GM19023 (cell line): ENCODE measurements around the gene ALDH1A3.
"Not testable (repeated sequence)": the region's sequence is repeated elsewhere in the genome, so short reads cannot be mapped to it uniquely, and the experiment has no call there.

Source experiments
- ATAC-seq: cut with Tn5 transposase; IDR thresholded peaks from one replicate; pipeline ENCODE4 v1.9.1; 2021; ENCODE audit warnings: mild to moderate bottlenecking, moderate library complexity; ENCODE audit not compliant: unreplicated experiment

Gene ALDH1A3

DNA sequence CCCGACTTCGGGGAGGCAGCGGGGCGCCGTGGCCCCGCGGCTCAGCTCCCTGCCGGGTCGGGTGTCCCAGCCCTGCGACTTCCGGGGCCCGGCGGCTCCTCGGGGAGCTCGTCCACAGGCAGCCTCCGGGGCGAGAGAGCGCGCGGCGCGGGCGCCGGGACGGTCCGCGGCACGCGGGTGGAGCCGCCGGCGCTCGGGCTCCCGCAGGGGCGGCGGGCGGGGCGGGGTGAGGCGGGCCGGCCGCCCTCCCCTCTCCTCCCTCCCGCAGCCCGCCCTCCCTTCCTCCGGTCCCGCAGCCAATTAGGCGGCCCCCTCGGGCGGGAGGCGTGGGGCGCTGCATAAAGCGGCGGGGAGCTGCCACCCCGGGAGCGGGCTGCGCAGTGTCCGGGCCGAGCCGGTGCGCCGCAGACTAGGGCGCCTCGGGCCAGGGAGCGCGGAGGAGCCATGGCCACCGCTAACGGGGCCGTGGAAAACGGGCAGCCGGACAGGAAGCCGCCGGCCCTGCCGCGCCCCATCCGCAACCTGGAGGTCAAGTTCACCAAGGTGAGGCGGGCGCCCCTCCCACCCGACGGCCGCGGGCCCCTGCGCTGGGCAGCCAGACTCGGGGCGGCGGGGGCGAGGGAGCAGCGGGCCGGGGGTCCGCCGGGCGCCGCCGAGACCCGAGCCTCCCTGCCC, at the start of gene ALDH1A3:
Gene ALDH1A3, plus strand, starts transcription at position 368 of the 675 bp plus-strand sequence. Its CDS starts 77 bp downstream, at position 445.
- ATAC-seq = no peak

- ATAC-seq = no peak
Measured at GRCh38 chr15:100831467-100831866, 48.2 kb upstream of the ALDH1A3 start.

DNA sequence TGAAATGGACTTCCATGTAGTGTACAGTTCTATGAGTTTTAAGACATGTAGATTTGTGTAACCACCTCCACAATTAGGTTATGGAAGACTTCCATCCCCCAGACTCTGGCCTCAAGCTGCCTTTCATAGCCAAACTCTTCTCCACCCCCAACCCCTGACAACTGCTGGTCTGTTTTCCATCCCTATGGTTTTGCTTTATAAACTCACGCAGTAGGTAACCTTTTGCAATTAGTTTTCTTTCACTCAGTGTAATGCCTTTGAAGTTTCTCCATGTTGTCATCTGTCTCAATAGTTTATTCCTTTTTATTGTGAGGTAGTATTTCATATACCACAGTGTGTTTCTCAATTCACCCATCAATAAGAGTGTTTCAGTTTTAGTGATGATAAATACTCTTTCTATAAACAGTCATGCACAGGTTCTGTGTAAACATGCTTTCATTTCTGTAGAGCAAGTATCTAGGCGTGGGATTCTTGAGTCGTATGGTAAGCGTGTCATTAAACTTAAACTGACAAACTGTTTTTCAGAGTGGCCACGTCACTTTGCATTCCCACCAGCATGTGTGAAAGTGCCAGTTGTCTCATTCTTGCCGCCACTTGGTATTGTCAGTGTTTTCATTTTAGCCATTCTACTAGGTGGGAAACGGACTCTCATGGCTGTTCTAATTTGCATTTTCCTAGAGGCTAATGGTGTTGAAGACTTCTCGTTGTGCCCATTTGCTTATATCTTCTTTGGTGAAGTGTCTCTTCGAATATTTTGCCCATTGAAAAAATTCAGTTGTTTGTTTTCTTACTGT, 47.3 kb upstream of the ALDH1A3 start:
- ATAC-seq = no peak

GRCh38 chr15:100833417-100834389, 45.9 kb upstream of the ALDH1A3 start:
- ATAC-seq = no peak

DNA sequence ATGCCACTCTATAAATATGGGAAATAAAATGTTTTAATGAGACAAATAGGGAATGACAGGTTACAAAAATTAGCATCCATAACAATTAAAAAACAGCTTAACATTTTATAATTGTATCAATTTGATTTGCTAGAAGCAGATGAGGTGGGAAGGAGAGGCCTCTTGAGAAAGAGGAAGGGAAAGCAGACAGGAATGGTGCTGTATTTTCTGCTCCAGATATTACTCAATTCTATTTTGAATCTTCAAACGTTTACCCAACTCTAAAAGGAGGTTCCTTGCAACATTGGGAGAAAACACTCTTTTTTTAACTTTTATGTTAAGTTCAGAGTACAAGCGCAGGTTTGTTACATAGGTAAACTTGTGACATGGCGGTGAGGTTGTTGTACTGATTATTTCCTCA, 44.9 kb upstream of the ALDH1A3 start:
- ATAC-seq = no peak

- ATAC-seq = no peak
Measured at GRCh38 chr15:100835636-100836035, 44.0 kb upstream of the ALDH1A3 start.

DNA sequence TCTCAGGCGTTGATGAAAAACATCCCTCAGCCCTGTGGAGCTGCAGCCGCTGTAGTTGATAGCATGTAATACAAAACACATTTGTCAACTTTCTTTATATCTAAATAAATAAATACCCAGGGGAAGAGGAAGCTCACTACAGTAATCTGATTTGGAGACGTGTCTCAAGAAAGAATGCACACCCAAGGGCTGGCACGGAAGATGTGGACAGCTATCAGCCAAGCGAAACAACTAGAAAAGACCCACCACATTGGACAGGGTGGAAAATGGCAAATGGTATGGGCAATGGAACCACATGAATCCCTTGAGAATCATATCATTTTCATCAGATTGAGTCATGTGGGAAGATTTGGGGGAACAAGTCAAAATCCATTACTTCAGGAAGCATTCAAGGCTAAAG, 43.1 kb upstream of the ALDH1A3 start:
- no peak for ATAC-seq

- ATAC-seq = no peak
Measured at GRCh38 chr15:100841426-100841825, 38.2 kb upstream of the ALDH1A3 start.

GRCh38 chr15:100842756-100843730, 36.6 kb upstream of the ALDH1A3 start:
- ATAC-seq = no peak

GRCh38 chr15:100844167-100844566, 35.5 kb upstream of the ALDH1A3 start:
- no peak for ATAC-seq

DNA sequence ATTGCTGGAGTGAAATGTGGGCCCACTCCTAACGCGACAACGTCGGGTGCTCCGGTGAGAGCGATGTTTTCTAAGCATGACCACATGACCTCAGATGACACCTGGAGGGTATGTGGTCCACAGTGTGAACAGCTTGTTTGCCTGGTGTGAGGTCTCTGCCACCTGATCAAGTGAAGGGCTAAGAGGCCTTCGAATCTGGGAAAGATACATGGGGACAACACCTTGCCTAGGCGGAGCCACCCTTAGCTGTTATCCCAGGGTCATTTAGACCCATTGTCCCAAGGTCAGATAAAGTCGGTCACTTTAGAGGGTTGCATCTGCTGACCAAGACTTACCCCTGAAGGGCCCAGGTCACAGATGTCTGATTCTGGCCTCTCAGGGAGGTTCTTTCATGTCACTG, 34.9 kb upstream of the ALDH1A3 start:
- ATAC-seq = no peak

DNA sequence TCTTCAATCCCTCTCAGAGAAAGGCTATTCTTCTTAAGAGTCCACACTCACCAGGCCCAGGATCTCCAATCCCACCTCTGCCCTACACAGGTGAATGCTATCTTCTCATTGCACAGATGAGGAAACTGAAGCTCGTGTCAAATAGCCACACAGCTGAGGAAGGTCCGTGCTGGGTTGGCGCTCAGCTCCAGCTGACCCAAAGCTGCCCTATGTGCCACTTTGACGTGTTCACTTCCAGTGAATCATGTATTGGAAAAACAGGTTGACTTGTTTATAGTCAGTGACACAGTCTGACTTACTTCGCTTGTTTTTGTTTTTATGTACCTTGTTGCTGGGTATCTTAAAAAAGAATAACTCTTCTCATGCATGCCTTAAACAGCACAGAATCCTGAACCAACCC, 32.4 kb upstream of the ALDH1A3 start:
- no peak for ATAC-seq

DNA sequence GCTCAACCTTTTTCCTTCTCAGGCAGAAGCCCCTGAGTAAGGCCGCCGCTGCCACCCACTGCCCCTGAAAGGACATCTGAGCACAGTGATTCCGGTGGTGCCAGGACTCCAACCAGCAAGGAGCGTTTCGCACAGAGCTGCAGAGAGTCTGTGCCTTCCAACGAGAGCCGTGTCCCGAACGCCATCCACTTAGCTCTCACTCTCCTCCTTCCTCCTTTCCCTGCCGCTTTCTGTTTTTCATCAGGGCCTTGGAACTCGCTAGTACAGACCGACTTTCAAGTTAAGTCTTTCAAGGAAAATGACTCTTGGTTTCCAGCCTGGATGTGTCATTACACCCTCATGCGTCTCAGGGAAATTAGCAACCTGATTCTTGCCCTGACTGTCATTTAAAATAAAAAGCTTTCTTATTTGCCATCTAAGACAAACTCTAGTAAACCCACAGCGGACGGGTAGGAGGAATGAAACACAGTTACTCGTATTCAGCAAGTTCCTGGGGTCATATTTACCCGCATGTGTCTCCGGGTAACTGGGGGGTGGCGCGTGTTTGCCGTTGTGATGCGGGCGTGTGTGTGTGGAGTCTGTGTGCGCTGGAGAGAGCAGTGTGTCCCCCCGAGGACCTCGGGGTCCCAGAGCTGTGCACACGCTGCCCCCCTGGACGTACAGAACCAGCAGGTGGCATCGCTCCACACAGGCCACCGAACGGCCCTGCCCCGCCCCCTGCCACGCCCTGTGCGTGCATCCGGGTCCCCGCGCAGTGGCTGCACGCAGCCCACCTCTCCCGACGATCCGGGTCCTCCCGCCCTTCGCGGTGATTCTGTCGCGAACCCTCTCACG, 30.4 kb upstream of the ALDH1A3 start:
- ATAC-seq = no peak

GRCh38 chr15:100849855-100850218, 29.8 kb upstream of the ALDH1A3 start:
- no peak for ATAC-seq

GRCh38 chr15:100851428-100852015, 28.1 kb upstream of the ALDH1A3 start:
- ATAC-seq = not testable (repeated sequence)

DNA sequence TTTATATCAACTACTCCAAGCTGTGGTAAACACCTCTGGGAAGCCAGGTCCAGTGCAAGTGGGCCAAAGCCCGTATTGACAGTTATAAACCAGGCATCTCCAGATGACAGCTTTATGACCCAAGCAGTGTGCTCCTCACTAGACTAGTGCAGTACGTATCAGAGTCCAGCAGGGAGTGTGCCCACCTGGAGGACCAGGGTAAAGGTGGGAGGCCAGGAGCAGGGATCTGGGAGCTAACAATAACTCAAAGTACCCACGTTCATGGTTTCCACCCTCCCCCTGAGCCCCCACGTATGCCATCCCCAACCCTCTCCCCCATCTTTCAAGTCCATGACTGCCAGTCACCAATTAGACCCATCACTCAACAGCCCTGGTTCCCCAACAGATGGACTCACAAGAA, 27.0 kb upstream of the ALDH1A3 start:
- no peak for ATAC-seq

GRCh38 chr15:100853676-100854440, 25.8 kb upstream of the ALDH1A3 start:
- no peak for ATAC-seq

- ATAC-seq = no peak
Measured at GRCh38 chr15:100856867-100857266, 22.8 kb upstream of the ALDH1A3 start.
